GM06990 (cell line): ENCODE data around the gene TLE2.

ENCODE experiments used
- DNase-seq: peaks from one replicate; pipeline ENCODE4 v3.0.0-alpha.2; 2011; ENCODE audit not compliant: insufficient read length; ENCODE audit errors: extremely low read depth
- H3K27me3 ChIP-seq: replicated peaks from 2 replicates; pipeline ENCODE4 v1.6.0; 2011; ENCODE audit warnings: low read length; ENCODE audit not compliant: control insufficient read depth, insufficient read depth
- H3K36me3 ChIP-seq: 2 replicates; pipeline ENCODE4 v1.5.1; 2011; ENCODE audit warnings: low read length; ENCODE audit not compliant: control insufficient read depth, insufficient read depth
- H3K4me3 ChIP-seq: replicated peaks from 2 replicates; pipeline ENCODE4 v1.5.1; 2011; ENCODE audit warnings: low read depth, mild to moderate bottlenecking, control low read depth, low read length
- CTCF ChIP-seq: IDR thresholded peaks from 2 replicates; pipeline ENCODE4 v1.5.1; 2011; ENCODE audit warnings: low read length, control low read depth, mild to moderate bottlenecking, inconsistent platforms; ENCODE audit not compliant: insufficient read depth, poor library complexity, severe bottlenecking

TLE2 gene

GRCh38 chr19:3024870-3025548 lies 4.1 kb downstream of the TLE2 start:
- no peak for DNase-seq
- Histone ChIP-seq H3K4me3 (no peak overlapping the region), H3K27me3 (peaks cover 1% of the 10 kb centered on the region; the same call in 1 of the 2 replicates), H3K36me3 (no peaks in the 10 kb centered on the region)
- TF ChIP-seq CTCF: no peak

DNA sequence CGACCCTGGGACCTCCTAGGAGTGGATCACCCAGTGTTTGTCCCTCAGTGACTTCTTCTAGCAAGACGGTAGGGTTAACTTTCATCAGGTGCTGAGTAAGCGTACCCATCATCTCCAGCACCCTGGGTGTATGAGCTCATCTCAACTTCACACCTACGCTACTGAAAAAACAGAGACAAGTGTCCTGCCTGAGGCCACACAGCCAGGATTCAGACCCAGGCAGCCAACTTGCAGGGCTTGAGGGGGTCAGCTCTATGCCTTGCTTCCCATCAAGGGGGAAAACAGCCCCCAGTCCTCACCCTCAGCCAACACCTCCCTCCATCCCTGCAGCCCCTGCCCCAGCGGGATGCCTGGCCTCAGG lies 4.6 kb downstream of the TLE2 start:
- Histone ChIP-seq H3K4me3 (no peak overlapping the region), H3K27me3 (peaks cover 1% of the 10 kb centered on the region; the same call in 1 of the 2 replicates), H3K36me3 (no peaks in the 10 kb centered on the region)
- no peak for TF ChIP-seq CTCF
- no peak for DNase-seq

DNA sequence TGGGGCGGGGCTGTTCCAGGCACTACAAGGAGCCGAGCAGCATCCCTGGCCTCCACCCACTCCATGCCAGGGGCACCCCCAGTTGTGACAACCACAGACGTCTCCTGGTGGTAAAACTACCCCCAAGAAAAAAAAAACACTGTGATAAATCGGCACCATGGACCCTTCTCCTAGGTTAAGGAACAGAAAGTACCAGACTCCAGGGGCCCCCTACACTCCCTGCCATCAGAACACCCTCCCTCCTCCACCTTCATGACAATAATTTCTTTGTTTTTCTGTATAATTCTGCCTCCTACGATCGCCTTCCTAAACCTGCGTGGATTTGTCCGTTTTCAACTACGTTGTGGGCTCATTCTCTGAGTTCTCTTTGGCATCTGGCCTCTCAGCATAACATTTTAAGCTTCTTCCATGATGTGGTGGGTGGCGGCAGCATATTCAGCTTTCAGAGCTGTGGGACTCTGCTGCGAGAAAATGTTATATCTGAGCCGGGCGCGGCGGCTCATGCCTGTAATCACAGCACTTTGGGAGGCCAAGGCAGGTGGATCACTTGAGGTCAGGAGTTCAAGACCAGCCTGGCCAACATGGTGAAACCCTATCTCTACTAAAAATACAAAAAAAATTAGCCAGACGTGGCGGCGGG lies 8.6 kb downstream of the TLE2 start:
- H3K27me3 ChIP-seq: no peaks in the 10 kb centered on the region; the same call in 1 of the 2 replicates
- no peak for TF ChIP-seq CTCF
- H3K36me3 ChIP-seq: no peaks in the 10 kb centered on the region
- no peak overlapping the region for H3K4me3 ChIP-seq
- DNase-seq: no peak

DNA sequence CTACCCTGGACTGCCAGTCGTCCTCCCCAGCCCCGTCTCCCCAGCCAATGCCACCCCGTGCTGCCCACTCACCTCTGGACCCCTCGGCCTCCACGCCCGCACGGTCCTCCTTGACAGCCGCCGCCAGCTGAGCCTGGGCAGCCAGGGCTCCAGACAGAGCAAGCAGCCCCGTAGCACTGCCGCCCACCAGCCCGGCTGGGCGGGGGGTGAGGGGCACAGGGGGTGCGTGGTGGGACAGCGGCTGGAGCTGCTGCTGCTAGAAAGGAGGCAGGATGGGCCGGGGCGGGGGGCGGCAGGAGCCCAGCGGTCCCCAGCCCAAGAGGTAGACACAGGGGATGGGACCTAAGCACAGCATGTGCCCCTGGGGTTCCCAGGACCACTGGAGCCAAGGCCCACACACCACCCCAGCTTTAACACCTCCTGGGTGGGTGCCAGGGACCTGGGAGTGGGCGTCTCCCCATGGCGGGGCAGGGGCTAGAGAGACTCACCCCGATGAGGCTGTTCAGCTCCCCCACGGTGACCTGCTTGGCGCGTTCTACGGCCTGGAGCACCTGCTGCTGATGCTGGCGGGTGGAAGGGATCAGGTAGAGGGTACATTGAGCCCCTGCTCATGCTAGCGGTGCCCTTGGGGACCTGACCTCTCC lies 9.7 kb downstream of the TLE2 start:
- no peak overlapping the region for H3K4me3 ChIP-seq
- no peak for TF ChIP-seq CTCF
- DNase-seq: no peak
- no peaks in the 10 kb centered on the region for H3K36me3 ChIP-seq
- H3K27me3 ChIP-seq: no peaks in the 10 kb centered on the region

- Histone ChIP-seq H3K36me3 (no peaks in the 10 kb centered on the region), H3K4me3 (no peak overlapping the region), H3K27me3 (no peaks in the 10 kb centered on the region)
- DNase-seq: no peak
- no peak for TF ChIP-seq CTCF
Observed at GRCh38 chr19:3017923-3018322, 11.2 kb downstream of the TLE2 start.
